Daoy (cell line): ENCODE data around the gene RFX2. TPM values are rescaled to one million over a fixed set of nuclear protein-coding genes. Genes with fewer than 3 reads are reported as not detected.
A peak's percentile ranks its signal among the peaks of the same experiment; 100 is the strongest.

Experiments used
- DNase-seq: peaks from one replicate; pipeline ENCODE4 v3.0.0-alpha.2; 2015; ENCODE audit warnings: low read depth
- total RNA-seq: library from RNA; depleted of rRNA; stranded (reverse); fragments of >200 nt; shearing (Covaris generic); gene quantifications from 2 replicates; pipeline ENCODE4 v1.2.3, GENCODE V29; 2014

RFX2 gene
- total RNA-seq, 1 experiment from 2014 or later: 11.1 TPM

GRCh38 chr19:6103894-6104293 is 6.4 kb downstream of the RFX2 start:
- no peak for DNase-seq

GRCh38 chr19:6103217-6103644 is 7.1 kb downstream of the RFX2 start:
- peak; percentile 85 for DNase-seq

- no peak for DNase-seq
Observed at GRCh38 chr19:6101991-6102390, 8.3 kb downstream of the RFX2 start.

GRCh38 chr19:6101291-6101825 is 8.9 kb downstream of the RFX2 start:
- no peak for DNase-seq

- DNase-seq: no peak
Observed at GRCh38 chr19:6100284-6100915, 9.9 kb downstream of the RFX2 start.

GRCh38 chr19:6099599-6099998 is 10.7 kb downstream of the RFX2 start:
- no peak for DNase-seq

GRCh38 chr19:6099033-6099432 is 11.3 kb downstream of the RFX2 start:
- DNase-seq: no peak

GRCh38 chr19:6098574-6098973 is 11.7 kb downstream of the RFX2 start:
- no peak for DNase-seq

- no peak for DNase-seq
Observed at GRCh38 chr19:6097911-6098310, 12.4 kb downstream of the RFX2 start.

GRCh38 chr19:6095760-6096159 is 14.5 kb downstream of the RFX2 start:
- no peak for DNase-seq

GRCh38 chr19:6092329-6093286 is 17.7 kb downstream of the RFX2 start:
- DNase-seq: peak; percentile 91

- DNase-seq: no peak
Observed at GRCh38 chr19:6091771-6092291, 18.5 kb downstream of the RFX2 start.

GRCh38 chr19:6090634-6091033 is 19.7 kb downstream of the RFX2 start:
- no peak for DNase-seq

- peak; percentile 59 for DNase-seq
Observed at GRCh38 chr19:6088602-6089049, 21.7 kb downstream of the RFX2 start.

GRCh38 chr19:6087074-6087571 is 23.2 kb downstream of the RFX2 start:
- DNase-seq: peak; percentile 32

- DNase-seq: peak; percentile 39
Observed at GRCh38 chr19:6086068-6086788, 24.1 kb downstream of the RFX2 start.

GRCh38 chr19:6084821-6085220 is 25.5 kb downstream of the RFX2 start:
- no peak for DNase-seq

- DNase-seq: no peak
Observed at GRCh38 chr19:6079107-6079506, 31.2 kb downstream of the RFX2 start.

- DNase-seq: no peak
Observed at GRCh38 chr19:6078068-6078467, 32.2 kb downstream of the RFX2 start.

- peak; percentile 72 for DNase-seq
Observed at GRCh38 chr19:6076675-6077463, 33.4 kb downstream of the RFX2 start.

- no peak for DNase-seq
Observed at GRCh38 chr19:6076291-6076665, 34.0 kb downstream of the RFX2 start.
